Measurements from ENCODE around the gene WNT7A.

WNT7A gene

GRCh38 chr3:13818919-13819318 lies 61.0 kb downstream of the WNT7A start:
- DNase-seq (ENCODE audit: low read depth): no peak
- TF ChIP-seq, protein P1, sequence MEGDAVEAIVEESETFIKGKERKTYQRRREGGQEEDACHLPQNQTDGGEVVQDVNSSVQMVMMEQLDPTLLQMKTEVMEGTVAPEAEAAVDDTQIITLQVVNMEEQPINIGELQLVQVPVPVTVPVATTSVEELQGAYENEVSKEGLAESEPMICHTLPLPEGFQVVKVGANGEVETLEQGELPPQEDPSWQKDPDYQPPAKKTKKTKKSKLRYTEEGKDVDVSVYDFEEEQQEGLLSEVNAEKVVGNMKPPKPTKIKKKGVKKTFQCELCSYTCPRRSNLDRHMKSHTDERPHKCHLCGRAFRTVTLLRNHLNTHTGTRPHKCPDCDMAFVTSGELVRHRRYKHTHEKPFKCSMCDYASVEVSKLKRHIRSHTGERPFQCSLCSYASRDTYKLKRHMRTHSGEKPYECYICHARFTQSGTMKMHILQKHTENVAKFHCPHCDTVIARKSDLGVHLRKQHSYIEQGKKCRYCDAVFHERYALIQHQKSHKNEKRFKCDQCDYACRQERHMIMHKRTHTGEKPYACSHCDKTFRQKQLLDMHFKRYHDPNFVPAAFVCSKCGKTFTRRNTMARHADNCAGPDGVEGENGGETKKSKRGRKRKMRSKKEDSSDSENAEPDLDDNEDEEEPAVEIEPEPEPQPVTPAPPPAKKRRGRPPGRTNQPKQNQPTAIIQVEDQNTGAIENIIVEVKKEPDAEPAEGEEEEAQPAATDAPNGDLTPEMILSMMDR (IDR thresholded peaks at IDR 0.05; ENCODE audit: control insufficient read depth, insufficient read depth, low read depth, low read length, missing control alignments): no peak
- H3K4me3 ChIP-seq (ENCODE audit: control insufficient read depth, low read depth, low read length): no peak overlapping the region

DNA sequence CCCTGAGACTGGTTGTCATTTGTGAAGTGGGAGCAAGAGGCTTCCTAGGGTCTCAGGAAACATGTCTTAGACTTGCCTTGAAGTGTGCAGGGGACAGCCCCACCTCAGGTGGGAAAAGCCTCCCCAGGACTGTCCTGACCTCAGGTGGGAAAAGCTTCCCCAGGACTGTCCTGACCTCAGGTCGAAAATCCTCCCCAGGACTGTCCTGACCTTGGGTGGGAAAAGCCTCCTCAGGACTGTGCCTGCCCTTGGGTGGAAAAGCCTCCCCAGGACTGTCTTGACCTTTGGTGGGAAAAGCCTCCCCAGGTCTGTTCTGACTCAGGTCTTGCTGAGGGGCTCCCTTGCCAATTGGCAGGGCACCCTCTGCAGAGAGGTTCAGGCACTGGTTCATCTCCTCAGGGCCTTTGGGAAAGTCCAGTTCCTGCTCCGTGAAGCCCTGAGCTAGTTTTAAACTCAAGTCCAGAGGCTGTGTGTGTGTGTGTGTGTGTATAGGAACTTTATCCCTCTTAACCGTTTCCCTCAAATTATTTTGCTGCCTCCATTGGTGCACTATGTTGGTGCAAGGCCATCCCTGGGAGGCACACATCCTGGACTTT lies 64.7 kb downstream of the WNT7A start:
- TF ChIP-seq, protein P1 (IDR thresholded peaks at IDR 0.05; ENCODE audit: control insufficient read depth, insufficient read depth, low read depth, low read length, missing control alignments): no peak
- no peak overlapping the region for H3K4me3 ChIP-seq (ENCODE audit: control insufficient read depth, low read depth, low read length)
- no peak for DNase-seq (ENCODE audit: low read depth)

- no peak for DNase-seq (ENCODE audit: low read depth)
- no peak overlapping the region for H3K4me3 ChIP-seq (ENCODE audit: control insufficient read depth, low read depth, low read length)
- TF ChIP-seq, protein P1 (IDR thresholded peaks at IDR 0.05; ENCODE audit: control insufficient read depth, insufficient read depth, low read depth, low read length, missing control alignments): no peak
These were observed 67.8 kb downstream of the WNT7A start for GRCh38 chr3:13812034-13812471.

DNA sequence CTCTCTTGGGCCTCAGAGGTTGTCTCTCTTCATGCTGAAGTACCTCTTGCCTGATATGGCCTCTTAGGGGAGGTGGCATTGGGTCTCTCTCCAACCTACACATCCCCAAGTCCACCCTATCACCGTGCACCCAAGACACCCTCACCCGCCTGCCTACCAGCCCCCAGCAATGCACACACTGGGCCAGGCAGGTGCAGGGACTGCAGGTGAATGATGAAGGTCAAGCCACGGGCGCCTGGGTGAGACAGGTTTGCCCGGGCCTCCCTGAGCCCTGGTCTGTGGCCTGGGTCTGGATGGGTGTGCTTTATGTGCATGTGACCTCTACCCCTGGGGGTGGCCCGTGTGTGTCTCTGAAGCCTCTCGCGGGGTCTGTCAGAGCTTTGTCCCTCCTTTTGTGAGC lies 68.3 kb downstream of the WNT7A start:
- DNase-seq (ENCODE audit: low read depth): no peak
- TF ChIP-seq, protein P1 (IDR thresholded peaks at IDR 0.05; ENCODE audit: control insufficient read depth, insufficient read depth, low read depth, low read length, missing control alignments): no peak
- no peak overlapping the region for H3K4me3 ChIP-seq (ENCODE audit: control insufficient read depth, low read depth, low read length)

GRCh38 chr3:13808550-13808949 lies 71.3 kb downstream of the WNT7A start:
- TF ChIP-seq, protein P1 (IDR thresholded peaks at IDR 0.05; ENCODE audit: control insufficient read depth, insufficient read depth, low read depth, low read length, missing control alignments): no peak
- H3K4me3 ChIP-seq (ENCODE audit: control insufficient read depth, low read depth, low read length): no peak overlapping the region
- DNase-seq (ENCODE audit: low read depth): no peak

DNA sequence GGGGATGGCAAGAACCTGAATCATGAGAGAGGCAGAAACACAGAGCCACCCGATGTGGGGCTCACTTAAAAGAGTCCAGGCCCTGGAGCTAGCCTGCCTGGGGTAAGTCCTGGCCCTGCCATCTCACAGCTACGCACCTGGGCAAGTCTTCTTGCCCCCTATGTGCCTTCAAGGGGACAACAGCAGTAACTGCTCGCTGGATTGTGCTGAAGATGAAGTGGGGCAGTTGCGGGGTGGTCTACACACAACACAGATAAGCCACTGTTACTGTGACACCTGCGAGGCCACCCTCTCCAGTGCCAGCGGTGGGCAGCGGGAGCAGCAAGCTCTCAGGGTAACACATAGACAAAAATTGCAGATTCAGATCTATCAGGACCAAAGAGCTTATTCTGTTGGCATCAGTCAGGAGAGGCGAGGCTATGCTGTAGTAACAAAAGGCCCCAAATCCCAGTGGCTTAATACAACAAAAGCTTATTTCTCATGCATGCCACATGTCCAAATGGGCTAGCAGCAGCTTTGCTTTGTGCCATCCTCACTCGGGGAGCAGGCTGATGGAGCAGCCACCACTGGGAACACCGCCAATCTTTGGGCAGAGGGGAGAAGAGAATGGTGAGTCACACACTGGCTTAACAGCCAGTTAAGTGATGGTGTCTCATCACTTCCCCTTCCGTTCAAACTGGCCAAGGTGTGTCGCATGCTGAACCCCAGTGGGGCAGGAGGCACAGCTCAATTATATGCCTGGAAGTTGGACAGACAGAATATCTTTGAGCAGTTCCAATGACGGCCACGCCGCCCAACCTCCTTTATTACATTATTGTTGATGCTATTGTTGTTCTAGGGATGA lies 78.3 kb downstream of the WNT7A start:
- TF ChIP-seq, protein P1 (IDR thresholded peaks at IDR 0.05; ENCODE audit: control insufficient read depth, insufficient read depth, low read depth, low read length, missing control alignments): no peak
- no peak overlapping the region for H3K4me3 ChIP-seq (ENCODE audit: control insufficient read depth, low read depth, low read length)
- no peak for DNase-seq (ENCODE audit: low read depth)
